HG03060 (cell line): ENCODE results near the gene HSPG2.
"Not testable (repeated sequence)": the region's sequence is repeated elsewhere in the genome, so short reads cannot be mapped to it uniquely, and the experiment has no call there.

ENCODE experiments used
- ATAC-seq: cut with Tn5 transposase; IDR thresholded peaks from one replicate; pipeline ENCODE4 v1.9.1; 2021; ENCODE audit warnings: low read depth, moderate number of reproducible peaks; ENCODE audit not compliant: unreplicated experiment

HSPG2 gene

GRCh38 chr1:21935393-21935804, 1.7 kb downstream of the HSPG2 start:
- ATAC-seq: no peak

- no peak for ATAC-seq
These were observed 3.5 kb downstream of the HSPG2 start for GRCh38 chr1:21933397-21934248.

- ATAC-seq: no peak
These were observed 5.0 kb downstream of the HSPG2 start for GRCh38 chr1:21932127-21932526.

- no peak for ATAC-seq
These were observed 5.7 kb downstream of the HSPG2 start for GRCh38 chr1:21931171-21932093.

- ATAC-seq: no peak
These were observed 6.4 kb downstream of the HSPG2 start for GRCh38 chr1:21930629-21931170.

- ATAC-seq: no peak
These were observed 7.0 kb downstream of the HSPG2 start for GRCh38 chr1:21930080-21930571.

GRCh38 chr1:21927533-21928237, 9.4 kb downstream of the HSPG2 start:
- ATAC-seq: no peak

- ATAC-seq: no peak
These were observed 10.1 kb downstream of the HSPG2 start for GRCh38 chr1:21926814-21927532.

- no peak for ATAC-seq
These were observed 11.0 kb downstream of the HSPG2 start for GRCh38 chr1:21926065-21926464.

- ATAC-seq: no peak
These were observed 11.7 kb downstream of the HSPG2 start for GRCh38 chr1:21925334-21925940.

GRCh38 chr1:21924503-21925005, 12.6 kb downstream of the HSPG2 start:
- no peak for ATAC-seq

- ATAC-seq: no peak
These were observed 14.8 kb downstream of the HSPG2 start for GRCh38 chr1:21922090-21923013.

- ATAC-seq: no peak
These were observed 15.8 kb downstream of the HSPG2 start for GRCh38 chr1:21921100-21921875.

- no peak for ATAC-seq
These were observed 17.6 kb downstream of the HSPG2 start for GRCh38 chr1:21919520-21919919.

- ATAC-seq: not testable (repeated sequence)
These were observed 19.9 kb downstream of the HSPG2 start for GRCh38 chr1:21917239-21917631.

- ATAC-seq: no peak
These were observed 20.5 kb downstream of the HSPG2 start for GRCh38 chr1:21916447-21917238.
